ENCODE measurements around the gene PXDC1.
"Not testable (repeated sequence)": the region's sequence is repeated elsewhere in the genome, so short reads cannot be mapped to it uniquely, and the experiment has no call there.

PXDC1 gene

GRCh38 chr6:3762359-3762758 is 10.8 kb upstream of the PXDC1 start:
- DNase-seq, result no peak

- no peak for DNase-seq
Observed at GRCh38 chr6:3761989-3762270, 10.4 kb upstream of the PXDC1 start.

DNA sequence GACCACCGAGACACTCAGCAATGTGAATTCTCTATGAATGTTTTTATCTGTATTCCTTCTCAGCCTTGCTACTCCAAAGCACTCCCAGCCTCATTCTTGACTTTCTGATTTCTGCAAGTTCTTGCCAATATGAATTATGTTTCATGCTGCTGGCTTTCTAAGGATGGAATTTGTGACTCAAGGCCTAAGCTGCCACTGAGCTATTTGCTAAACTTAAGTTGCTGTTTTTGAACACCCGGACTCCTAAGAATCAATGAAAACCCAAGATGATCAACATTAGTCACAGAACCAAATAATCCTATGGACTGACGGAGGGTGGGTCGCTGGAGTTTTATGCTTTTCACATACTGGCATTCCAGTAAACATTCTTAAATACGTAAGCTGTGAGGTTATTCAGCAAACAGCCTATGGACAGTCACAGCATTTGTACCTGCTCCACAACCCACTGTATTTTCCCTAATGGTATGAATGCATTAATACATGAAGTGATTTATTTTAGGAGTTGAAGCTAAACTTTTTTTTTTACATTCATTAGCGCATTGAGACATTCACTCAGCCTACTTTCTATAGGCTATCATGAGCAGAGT is 8.2 kb upstream of the PXDC1 start:
- DNase-seq, result no peak

DNA sequence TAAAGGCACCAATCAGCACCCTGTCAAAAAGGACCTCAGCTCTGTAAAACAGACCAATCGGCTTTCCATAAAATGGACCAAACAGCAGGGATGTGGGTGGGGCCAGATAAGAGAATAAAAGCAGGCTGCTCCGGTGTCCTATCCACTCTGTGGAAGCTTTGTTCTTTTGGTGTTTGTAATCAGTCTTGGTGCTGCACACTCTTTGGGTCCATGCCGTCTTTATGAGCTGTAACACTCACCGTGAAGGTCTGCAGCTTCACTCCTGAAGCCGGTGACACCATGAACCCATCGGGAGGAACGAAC is 7.3 kb upstream of the PXDC1 start:
- DNase-seq, result no peak

DNA sequence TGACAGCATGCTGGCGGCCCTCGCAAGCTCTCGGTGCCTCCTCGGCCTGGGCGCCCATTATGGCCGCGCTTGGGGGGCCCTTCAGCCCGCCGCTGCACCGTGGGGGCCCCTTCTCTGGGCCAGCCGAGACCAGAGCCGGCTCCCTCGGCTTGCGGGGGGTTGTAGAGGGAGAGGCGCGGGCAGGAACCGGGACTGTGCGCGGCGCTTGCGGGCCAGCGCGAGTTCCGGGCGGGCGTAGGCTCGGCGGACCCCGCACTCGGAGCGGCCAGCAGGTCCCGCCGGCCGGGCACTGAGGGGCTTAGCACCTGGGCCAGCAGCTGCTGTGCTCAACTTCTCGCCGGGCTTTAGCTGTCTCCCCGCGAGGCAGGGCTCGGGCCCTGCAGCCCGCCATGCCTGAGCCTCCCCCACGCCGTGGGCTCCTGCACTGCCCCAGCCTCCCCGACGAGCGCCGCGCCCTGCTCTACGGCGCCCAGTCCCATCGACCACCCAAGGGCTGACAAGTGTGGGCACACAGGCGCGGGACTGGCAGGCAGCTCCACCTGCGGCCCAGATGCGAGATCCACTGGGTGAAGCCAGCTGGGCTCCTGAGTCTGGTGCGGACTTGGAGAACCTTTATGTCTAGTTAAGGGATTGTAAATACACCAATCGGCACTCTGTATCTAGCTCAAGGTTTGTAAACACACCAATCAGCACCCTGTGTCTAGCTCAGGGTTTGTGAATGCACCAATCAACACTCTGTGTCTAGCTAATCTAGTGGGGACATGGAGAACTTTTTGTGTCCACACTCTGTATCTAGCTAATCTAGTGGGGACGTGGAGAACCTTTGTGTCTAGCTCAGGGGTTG is 6.7 kb upstream of the PXDC1 start:
- DNase-seq, result not testable (repeated sequence)

DNA sequence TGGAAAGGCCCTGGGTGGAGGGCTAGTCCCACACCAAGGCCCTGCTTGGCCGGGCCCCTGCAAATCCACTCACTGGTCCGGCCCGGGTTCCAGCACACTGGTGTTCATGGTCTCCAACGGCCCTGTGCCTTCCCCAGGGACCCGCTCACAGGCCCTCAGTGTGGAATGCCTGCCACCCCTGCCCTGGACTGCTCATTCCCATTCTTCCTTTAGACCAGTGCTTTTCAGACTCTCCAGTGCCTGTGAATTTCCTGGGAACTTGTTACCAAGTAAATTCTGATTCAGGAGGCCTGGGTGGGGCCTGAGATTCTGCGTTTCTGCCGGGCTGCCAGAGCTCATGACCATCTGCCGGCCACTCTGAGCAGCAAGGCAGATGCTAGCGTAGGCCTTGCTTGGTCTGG is 5.7 kb upstream of the PXDC1 start:
- no peak for DNase-seq

GRCh38 chr6:3756546-3756945 is 5.0 kb upstream of the PXDC1 start:
- DNase-seq, result no peak

GRCh38 chr6:3755637-3756545 is 4.4 kb upstream of the PXDC1 start:
- DNase-seq, result no peak

DNA sequence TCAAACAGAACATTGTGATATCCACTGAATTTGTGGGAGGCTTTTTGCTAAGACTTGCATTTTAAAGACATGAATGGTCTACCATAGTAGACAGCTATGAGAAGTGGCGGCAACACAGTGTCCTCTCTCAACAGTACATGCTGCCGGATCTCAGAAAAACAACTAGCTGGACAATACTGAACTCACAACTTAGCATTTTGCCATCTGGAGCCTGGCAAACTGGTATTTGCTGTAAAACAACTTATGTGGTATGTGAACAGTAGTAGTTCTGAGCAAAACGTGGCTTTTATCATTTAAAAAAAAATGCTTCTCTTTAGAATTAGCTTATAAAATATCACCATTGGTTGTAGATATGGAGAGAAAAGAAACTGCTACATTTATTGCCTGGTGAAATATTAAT is 3.3 kb upstream of the PXDC1 start:
- DNase-seq, result no peak

- not testable (repeated sequence) for DNase-seq
Observed at GRCh38 chr6:3754032-3754725, 2.7 kb upstream of the PXDC1 start.

- DNase-seq, result no peak
Observed at GRCh38 chr6:3753228-3753835, 1.8 kb upstream of the PXDC1 start.

DNA sequence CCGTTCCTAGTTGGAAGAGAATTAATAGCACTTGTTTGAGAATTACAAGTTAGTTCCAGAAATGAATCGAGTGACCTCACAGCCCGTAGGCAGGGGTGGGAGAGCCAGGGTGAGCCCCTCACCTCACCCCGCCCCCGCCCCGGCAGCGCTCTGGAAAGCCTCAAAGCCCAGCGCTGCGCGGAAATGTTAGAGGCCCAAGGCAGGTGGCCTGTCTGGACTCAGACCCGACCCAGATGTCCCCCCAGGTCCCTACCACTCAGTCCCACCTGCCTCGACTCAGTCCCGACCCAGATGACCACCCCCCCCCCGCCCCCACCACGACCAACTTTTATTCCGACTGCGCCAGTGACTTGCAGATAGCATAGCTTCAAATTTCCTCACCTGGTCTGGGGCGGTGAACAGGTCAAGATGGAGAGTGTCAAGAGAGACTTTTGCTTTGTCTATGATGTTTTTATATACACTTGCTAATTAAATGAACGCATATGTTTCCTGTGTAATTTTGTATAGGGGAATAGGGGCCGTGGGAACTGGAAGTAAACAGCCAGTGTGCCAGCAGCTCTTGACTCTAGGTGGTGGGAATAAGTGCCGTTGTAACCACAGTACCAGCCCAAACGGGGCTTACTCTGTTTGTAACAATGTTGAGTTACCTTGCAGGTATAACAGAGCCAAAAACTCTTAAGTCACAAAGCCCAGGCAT is 1.2 kb upstream of the PXDC1 start:
- DNase-seq, result no peak

DNA sequence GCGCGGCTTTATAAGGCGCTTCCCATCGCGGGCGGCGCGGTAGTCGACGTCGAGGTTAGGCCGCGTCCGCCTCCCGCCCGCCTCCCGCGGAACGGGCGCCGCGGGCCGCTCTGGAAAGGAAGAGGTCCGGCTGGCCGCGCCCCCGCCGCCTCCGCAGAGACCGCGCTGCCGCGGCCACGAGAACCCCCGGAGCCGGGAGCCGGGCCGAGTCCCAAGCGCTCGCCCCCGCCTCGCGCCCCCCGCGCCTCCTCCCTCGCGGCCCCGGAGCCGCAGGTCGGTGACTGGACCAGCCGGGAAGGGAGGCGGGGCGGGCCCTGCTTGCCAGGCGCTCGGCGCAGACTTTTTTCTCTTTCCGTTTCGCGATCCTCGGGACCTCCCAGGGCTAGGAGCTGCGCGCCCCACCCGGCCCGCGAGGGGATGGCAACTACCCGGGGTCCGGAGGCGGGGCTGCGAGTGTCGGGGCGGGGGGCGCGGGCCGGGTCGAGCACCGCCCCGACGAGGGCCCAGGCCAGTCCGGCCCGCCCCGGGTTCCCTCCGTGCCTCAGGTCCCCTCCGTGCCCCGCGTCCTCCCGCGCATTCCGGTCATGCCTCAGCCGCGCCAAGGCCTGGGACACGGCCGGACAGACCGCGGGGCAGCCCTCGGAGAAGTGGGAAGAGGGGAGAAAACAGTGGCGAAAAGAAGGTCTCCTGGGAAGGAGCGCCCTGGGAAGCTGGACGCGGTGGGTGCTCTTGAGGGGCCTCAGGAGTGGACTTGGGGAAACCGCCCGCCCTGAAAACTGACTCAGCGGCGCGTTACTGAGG is 417 bp upstream of the PXDC1 start:
- DNase-seq, result peak; percentile 60

GRCh38 chr6:3750317-3751076 is 1.0 kb downstream of the PXDC1 start:
- DNase-seq, result peak; percentile 25

GRCh38 chr6:3749977-3750316 is 1.6 kb downstream of the PXDC1 start:
- no peak for DNase-seq

DNA sequence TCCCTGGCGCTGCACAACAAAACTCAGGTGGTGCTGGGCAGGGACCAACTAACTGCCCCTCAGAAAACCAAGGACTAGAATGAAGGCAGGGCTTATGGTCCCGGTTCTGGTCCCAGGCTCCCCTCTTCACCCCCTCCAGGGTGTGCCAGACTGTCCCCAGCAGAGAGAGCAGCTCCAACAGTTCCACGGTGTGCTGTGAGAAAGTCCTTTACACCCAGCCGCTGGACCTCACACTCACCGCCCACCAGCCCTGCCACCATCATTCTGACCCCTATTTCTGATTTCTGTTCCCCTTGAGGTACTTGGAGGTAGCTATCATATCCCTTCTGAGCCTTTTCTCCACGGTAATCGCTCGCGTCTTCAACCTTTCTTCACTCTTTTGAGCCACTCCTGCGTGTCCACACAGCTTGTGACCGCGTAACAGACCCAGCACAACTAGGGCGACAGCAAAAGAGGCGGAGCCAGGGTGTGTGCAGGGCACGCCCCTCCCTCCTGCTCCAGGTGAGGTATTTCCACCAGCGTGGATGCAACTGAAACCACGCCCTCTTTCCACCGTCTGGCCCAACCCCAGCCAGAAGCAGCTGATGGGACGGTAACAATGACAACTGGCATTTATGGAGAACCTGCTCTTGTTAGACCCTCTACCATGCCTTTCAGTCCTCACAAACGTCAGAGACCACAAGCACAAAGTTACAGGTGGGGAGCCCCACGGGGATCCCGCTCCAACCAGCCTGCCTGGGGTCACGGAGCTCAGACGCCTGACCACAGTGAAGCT is 2.3 kb downstream of the PXDC1 start:
- DNase-seq, result no peak

DNA sequence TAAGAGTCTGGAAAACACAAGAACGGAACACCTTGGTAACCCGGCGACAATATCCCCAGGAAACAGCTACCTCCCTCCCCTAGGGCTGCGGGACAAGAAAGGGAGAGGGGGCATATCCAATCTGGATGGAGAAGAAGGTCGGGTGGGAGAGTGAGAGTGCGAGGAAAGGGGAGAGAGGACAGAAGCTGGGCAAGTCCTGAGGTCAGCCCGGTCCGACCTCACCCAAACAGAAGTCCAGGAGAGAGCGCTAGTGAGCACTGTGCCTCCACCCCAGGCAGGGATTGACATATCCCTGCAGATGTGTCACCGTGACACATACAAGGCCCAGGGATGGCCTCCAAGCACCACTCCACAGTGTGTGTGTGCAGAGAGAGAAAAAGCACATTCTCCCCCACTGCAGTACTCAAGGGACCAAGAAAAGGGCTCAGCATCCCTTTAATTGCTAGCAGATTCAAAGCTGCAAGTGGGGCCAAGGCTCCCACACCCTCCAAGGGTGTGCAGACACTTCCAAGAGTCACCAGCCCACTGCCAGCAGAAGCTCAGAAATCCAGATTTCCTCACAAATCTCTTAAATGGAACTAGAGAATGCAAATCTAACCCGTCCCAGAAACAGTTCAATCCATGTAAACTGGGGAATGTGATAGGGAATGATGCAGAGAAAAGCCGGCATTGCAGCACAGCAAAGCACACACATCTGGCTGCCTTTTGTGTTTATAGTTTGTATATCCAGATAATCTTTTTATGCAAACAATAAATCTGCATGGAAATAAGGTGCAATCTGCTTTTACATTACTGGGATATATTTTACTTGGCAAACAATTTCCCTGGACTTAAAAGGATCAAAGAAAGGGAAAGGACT is 3.1 kb downstream of the PXDC1 start:
- peak; percentile 29 for DNase-seq

GRCh38 chr6:3747100-3747737 is 4.3 kb downstream of the PXDC1 start:
- no peak for DNase-seq
